Measurements from ENCODE around the gene FKBP4. TPM values are rescaled to one million over a fixed set of nuclear protein-coding genes. Genes with fewer than 3 reads are reported as not detected.
"Not testable (repeated sequence)": the region's sequence is repeated elsewhere in the genome, so short reads cannot be mapped to it uniquely, and the experiment has no call there.

FKBP4 gene, protein sequence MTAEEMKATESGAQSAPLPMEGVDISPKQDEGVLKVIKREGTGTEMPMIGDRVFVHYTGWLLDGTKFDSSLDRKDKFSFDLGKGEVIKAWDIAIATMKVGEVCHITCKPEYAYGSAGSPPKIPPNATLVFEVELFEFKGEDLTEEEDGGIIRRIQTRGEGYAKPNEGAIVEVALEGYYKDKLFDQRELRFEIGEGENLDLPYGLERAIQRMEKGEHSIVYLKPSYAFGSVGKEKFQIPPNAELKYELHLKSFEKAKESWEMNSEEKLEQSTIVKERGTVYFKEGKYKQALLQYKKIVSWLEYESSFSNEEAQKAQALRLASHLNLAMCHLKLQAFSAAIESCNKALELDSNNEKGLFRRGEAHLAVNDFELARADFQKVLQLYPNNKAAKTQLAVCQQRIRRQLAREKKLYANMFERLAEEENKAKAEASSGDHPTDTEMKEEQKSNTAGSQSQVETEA
- 100 to 1,000 TPM; 132 to 164 (median 142) TPM for polyA plus RNA-seq (ENCODE audit: insufficient read length in 4 of 4)

DNA sequence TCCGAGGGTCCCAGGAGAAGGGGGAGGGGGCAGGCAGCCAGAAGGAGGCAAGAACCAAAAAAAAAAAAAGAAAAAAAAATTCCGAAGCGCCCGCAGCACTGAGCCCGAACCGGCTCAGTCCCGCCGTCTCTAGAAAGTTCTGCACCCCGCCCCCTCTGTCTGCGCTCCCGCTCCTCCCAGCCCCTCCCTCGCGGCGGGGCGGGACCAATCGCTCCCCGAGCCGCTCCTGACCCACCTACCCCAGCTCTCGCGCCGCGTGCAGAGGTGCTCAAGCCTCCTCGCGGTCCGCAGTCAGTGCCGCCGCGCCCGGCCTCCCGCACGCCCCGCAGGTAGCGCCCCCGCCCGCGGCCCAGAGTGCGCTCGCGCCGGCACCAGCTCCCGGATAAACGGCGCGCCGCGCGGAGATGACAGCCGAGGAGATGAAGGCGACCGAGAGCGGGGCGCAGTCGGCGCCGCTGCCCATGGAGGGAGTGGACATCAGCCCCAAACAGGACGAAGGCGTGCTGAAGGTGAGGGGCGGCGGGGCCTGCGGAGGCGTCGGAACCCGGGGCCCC is at the start of gene FKBP4:
Gene FKBP4, plus strand, starts transcription at position 235 of the 554 bp plus-strand sequence. Its CDS starts 170 bp downstream, at position 405.
- DNase-seq (ENCODE audit: low read depth in 4 of 4, low spot score in 3 of 4) = peak in 3 of 4 donors; percentile 73 to 83 (median 80)

- DNase-seq (ENCODE audit: low read depth in 4 of 4, low spot score in 3 of 4) = no peak
Observed at GRCh38 chr12:2745655-2746054, 49.1 kb upstream of the FKBP4 start.

- DNase-seq (ENCODE audit: low read depth in 4 of 4, low spot score in 3 of 4) = no peak
Observed at GRCh38 chr12:2749580-2749979, 45.2 kb upstream of the FKBP4 start.

DNA sequence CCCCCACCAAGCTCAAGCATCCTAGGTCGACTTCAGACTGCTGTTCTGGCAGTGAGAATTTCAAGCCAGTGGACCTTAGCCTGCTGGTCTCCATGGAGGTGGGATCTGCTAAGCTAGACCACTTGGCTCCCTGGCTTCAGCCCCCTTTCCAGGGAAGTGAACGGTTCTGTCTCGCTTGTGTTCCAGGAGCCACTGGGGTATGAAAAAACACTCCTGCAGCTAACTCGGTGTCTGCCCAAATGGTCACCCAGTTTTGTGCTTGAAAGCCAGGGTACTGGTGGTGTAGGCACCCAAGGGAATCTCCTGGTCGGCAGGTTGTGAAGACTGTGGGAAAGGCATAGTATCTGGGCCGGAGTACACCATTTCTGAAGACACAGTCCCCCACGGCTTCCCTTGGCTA is 44.6 kb upstream of the FKBP4 start:
- DNase-seq (ENCODE audit: low read depth in 4 of 4, low spot score in 3 of 4) = no peak

DNA sequence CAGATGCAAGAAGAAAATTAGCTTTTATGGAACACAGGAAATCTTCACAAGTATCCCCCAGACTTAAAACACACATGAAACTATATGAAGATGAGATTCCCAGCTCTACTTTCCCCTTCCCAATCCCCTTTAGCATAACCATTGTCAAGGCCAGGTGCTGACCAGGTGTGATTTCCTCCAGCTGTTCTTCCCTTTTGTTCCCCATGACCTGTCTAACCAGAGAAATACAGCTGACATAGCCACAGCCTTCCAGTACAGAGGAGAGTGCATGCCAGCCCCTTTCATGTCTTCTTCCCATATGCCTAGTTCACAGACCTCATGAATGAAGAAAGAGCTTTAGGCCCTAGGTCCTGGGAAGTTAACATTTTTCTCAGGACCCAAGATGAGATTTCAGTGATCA is 43.5 kb upstream of the FKBP4 start:
- no peak for DNase-seq (ENCODE audit: low read depth in 4 of 4, low spot score in 3 of 4)

GRCh38 chr12:2751686-2752085 is 43.1 kb upstream of the FKBP4 start:
- DNase-seq (ENCODE audit: low read depth in 4 of 4, low spot score in 3 of 4) = no peak

DNA sequence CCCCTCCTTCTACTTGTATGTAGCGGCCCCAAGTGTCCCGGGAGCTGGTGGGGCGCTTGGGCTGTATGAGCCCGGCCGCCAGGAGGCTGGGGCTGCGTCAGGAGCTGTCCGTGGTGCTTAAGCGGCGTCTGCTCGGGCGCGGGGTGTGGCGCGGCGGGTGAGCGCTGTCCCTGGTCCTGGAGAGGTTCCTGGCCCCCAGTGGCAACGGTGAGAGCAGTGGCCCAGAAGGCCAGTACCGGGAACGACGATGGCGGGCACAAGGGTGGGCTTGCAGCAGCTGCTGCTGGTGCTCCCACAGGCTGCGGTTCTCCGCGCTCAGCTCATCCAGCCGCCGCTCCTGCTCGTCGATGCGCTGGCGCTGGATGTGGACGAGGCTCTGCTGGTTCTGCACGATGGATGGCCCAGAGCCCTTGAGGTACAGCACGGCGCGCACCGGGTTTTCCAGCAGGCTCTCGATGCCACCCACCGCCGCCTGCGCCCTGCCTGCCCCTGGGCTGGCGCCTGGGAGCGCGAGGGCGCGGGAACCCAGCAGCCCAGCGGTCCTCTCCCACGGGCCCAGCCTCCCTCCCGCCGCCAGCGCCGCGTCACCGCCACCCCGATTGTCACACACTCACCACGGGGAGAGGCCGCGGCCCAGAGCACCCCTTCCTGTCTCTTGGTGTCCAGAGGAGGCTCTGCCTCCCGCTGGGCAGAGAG is 41.9 kb upstream of the FKBP4 start:
- peak; percentile 66 to 85 (median 68) for DNase-seq (ENCODE audit: low read depth in 4 of 4, low spot score in 3 of 4)

GRCh38 chr12:2753536-2753935 is 41.2 kb upstream of the FKBP4 start:
- no peak for DNase-seq (ENCODE audit: low read depth in 4 of 4, low spot score in 3 of 4)

GRCh38 chr12:2754208-2754607 is 40.6 kb upstream of the FKBP4 start:
- DNase-seq (ENCODE audit: low read depth in 4 of 4, low spot score in 3 of 4) = no peak

DNA sequence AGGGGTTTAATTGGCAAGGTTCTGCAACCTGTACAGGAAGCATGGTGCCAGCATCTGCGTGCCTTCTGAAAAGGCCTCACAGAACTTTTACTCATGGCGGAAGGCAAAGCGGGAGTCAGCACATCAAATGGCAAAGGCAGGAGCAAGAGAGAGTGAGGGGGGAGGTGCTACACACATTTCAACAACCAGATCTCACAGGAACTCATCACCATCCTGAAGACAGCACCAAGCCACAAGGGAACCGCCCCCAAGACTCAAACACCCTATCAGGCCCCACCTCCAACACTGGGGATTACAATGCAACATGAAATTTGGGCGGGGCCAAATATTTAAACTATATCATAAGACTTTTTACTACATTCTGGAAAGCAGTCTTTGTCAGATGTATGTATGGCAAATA is 38.0 kb upstream of the FKBP4 start:
- no peak for DNase-seq (ENCODE audit: low read depth in 4 of 4, low spot score in 3 of 4)

GRCh38 chr12:2759733-2760132 is 35.0 kb upstream of the FKBP4 start:
- no peak for DNase-seq (ENCODE audit: low read depth in 4 of 4, low spot score in 3 of 4)

DNA sequence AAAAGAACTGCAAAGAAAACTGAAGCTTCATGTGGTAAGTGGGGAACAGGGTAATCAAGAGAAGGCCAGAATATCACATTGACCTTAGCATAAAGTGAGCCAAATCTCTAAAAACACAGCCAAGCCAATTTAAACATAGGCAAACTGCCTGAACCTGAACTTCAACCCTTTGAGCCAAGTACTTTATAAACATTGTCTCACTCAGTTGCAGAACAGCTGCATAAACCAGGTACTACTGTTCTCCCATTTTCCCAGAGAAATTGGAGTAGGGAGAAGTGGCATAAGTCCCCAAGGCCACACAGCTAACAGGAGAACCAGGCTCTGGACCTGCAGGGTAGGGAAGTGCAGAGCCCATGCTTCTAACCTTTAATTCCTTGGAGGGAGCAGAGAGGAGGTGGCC is 30.4 kb upstream of the FKBP4 start:
- no peak for DNase-seq (ENCODE audit: low read depth in 4 of 4, low spot score in 3 of 4)

GRCh38 chr12:2765052-2765451 is 29.7 kb upstream of the FKBP4 start:
- DNase-seq (ENCODE audit: low read depth in 4 of 4, low spot score in 3 of 4) = no peak

DNA sequence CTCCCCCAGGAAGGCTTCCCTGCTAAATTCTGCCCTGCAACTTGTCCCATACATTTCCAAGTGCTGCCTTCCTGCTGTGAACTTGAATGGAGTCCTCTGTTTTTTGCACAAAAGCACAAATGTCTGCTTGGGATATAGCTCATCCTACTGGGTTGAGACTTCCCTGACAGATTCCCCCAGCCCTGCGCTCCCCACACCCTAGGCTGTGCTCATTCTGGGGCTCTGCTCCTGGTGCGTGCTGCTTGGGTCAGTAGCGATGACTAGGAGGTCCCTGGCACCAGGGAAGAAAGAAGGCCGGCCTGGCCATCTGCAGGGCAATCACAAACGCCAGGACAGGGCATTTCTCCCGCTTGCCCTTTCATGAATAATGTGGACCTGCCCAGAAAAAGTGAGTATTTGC is 29.2 kb upstream of the FKBP4 start:
- no peak for DNase-seq (ENCODE audit: low read depth in 4 of 4, low spot score in 3 of 4)

GRCh38 chr12:2768224-2768961 is 26.4 kb upstream of the FKBP4 start:
- no peak for DNase-seq (ENCODE audit: low read depth in 4 of 4, low spot score in 3 of 4)

DNA sequence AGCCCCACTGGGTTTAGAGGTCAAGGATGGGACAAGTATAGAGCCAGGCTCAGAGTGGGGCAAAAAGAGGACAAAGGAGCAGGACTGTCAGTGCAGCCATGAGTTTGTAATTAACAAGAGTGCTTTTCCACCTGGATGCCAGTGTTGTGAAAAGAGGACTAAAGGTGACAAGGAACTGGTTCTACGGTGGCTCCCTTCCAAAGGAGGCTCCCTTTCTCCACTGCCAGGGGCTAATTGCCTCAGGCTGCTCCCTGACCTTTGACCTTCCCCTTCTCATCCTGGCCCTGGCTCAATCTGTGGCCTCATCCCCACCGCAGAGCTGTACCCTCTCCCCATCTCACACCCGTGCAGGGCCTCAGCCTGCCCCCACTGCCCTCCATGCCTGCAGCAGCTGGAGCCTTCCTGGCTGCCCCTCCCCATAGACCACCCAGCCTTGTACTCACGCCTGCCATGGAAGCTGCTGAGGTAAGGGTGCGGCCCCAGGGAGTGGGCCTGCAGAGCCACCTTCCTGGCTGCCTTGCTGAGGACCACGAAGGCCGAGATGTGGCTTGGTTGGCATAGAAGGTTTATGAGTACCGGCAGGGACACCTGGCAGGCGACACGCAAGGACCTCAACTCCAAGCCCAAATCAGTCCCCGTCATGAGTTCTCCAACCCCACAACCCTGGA is 24.8 kb upstream of the FKBP4 start:
- DNase-seq (ENCODE audit: low read depth in 4 of 4, low spot score in 3 of 4) = no peak

DNA sequence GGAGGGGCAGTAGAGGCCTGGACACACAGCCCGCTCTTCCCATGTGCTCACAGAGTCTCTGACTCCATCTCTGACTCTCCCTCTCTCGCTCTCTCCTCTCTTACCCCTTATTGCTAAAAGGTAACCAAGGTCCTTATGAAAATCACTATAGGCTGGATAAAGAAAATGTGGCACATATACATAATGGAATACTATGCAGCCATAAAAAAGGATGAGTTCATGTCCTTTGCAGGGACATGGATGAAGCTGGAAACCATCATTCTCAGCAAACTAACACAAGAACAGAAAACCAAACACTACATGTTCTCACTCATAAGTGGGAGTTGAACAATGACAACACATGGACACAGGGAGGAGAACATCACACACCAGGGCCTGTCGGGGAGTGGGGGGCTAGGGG is 24.2 kb upstream of the FKBP4 start:
- DNase-seq (ENCODE audit: low read depth in 4 of 4, low spot score in 3 of 4) = not testable (repeated sequence)

DNA sequence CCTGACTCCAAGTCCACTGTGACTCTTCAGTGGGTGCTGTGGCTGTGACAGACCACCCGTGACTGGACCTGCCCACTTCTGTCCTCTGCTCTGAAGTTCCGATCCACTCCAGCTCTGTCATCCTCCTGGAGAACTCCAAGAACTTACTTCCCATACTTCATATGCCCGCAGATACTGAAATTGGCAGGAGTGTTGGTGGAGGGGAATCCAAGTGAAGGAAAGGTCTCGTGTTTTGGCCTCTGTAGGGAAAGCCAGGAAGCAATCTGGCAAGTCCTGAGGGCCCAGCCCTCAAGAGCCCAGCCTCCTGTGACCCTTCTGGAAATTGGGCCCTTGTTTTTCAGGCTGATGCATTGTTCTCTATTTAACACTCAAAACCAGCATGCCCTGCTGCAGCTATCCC is 22.4 kb upstream of the FKBP4 start:
- DNase-seq (ENCODE audit: low read depth in 4 of 4, low spot score in 3 of 4) = no peak

DNA sequence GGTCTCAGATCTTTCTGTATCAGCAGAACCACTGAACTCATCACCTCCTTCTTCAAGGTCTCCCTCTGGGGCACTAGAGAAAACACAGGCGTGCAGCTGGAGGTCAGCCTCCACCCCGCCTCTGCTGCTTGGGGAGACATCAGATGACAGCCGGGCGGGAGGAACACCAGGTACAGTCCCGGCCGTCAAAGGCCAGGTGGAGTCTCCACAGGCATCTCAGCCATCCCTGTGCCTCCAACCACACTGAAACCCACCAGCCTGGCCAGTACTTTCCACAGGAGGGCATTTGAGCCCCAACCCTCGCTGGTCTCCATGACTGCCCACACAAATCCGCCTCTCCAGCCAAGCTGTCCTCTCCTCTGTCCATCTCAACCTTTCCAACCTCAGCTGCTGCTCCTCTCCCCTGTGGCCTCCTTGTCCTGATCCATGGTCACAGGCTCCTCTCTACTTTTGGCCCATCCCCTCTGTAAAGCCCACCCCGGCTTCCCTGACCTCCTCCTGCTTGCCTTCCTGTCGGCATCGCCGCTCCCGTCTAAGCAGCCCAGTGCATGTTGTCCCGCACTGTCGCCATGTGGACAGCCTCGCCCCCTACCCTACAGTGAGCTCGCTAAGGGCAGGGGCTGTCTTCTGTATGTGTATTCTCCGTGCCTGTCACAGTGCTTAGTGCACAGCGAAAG is 21.4 kb upstream of the FKBP4 start:
- DNase-seq (ENCODE audit: low read depth in 4 of 4, low spot score in 3 of 4) = no peak

- DNase-seq (ENCODE audit: low read depth in 4 of 4, low spot score in 3 of 4) = no peak
Observed at GRCh38 chr12:2775431-2775830, 19.3 kb upstream of the FKBP4 start.

Measured in right renal pelvis (tissue), 4 donors.